Coronary artery (tissue), 2 donors: ENCODE data around the gene RNU6-7.

ENCODE experiments used
- DNase-seq: peaks from one replicate; pipeline ENCODE4 v3.0.0-alpha.2; 2017; ENCODE audit warnings: low spot score
- H3K27ac ChIP-seq, 2 donors: fragments of 200-600 bp; sonication (generic); one replicate each; pipeline ENCODE4 v1.5.1; 2016 to 2019
- H3K4me3 ChIP-seq: fragments of 200-600 bp; sonication (generic); 2 replicates; pipeline ENCODE4 v1.5.1; 2016; ENCODE audit warnings: mild to moderate bottlenecking, moderate library complexity
- CTCF ChIP-seq: fragments of 200-600 bp; sonication (generic); IDR thresholded peaks from one replicate; pipeline ENCODE4 v1.5.1; 2019; ENCODE audit warnings: antibody characterized with exemption

The RNU6-7 gene

GRCh38 chr14:32211068-32211404 is 9.2 kb downstream of the RNU6-7 start:
- Histone ChIP-seq H3K4me3 (no peak overlapping the region), H3K27ac (no peak overlapping the region)
- DNase-seq, result no peak
- TF ChIP-seq CTCF, result no peak

DNA sequence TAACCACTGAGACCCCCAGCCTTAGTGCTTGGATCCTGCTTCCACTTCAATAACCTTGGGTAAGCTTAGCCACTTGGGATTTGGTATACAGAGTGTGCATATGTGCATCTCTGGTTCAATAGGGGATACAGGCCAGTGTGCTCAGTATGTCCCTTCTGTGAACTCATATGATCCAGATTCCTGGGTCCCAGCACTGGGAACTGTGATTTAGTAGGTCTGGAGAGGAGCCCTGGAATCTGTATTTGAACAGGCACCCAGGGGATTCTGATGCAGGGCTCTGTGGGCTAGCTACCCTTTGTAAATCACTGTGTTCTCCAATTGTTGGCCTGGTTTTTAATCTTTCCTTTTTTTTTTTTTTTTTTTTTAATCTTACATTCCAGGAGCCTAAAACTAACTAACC is 11.0 kb downstream of the RNU6-7 start:
- Histone ChIP-seq H3K27ac (no peak overlapping the region), H3K4me3 (no peak overlapping the region)
- DNase-seq, result no peak
- no peak for TF ChIP-seq CTCF

DNA sequence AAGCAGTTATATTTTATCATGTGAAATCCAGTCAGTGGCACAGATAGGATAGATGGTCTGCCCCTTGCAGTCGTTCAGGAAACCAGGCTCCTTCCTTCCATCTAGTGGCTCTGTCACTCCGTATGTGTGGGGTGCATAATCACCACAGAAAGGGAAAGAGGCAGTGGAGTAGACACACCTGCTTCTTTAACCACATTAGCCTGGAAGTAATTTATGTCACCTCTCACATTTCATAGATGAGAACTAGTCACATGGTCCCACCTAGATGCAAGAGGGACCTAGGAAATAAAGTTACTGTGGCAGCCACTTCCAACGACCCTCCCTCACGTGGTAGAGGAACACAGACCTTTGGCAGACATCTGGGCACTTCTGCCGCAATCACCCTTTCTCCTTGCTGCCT is 15.5 kb downstream of the RNU6-7 start:
- Histone ChIP-seq H3K27ac (no peak overlapping the region), H3K4me3 (no peak overlapping the region)
- no peak for TF ChIP-seq CTCF
- no peak for DNase-seq

- H3K4me3 ChIP-seq, result no peak overlapping the region
- no peak for TF ChIP-seq CTCF
- peak overlapping the region; percentile 17 to 63 for H3K27ac ChIP-seq
- no peak for DNase-seq
Measured at GRCh38 chr14:32224737-32225377, 23.0 kb downstream of the RNU6-7 start.

- TF ChIP-seq CTCF, result no peak
- no peak overlapping the region for H3K4me3 ChIP-seq
- DNase-seq, result no peak
- peak overlapping the region in 1 of 2 donors; percentile 17 for H3K27ac ChIP-seq
Measured at GRCh38 chr14:32225378-32225920, 23.6 kb downstream of the RNU6-7 start.

- no peak for TF ChIP-seq CTCF
- Histone ChIP-seq H3K4me3 (no peak overlapping the region), H3K27ac (no peak overlapping the region)
- DNase-seq, result no peak
Measured at GRCh38 chr14:32226056-32226455, 24.2 kb downstream of the RNU6-7 start.

GRCh38 chr14:32230181-32230580 is 28.3 kb downstream of the RNU6-7 start:
- Histone ChIP-seq H3K4me3 (no peak overlapping the region), H3K27ac (no peak overlapping the region)
- no peak for TF ChIP-seq CTCF
- no peak for DNase-seq
